Measurements from ENCODE around the gene CPO.
"Not testable (repeated sequence)": the region's sequence is repeated elsewhere in the genome, so short reads cannot be mapped to it uniquely, and the experiment has no call there.

Gene CPO

DNA sequence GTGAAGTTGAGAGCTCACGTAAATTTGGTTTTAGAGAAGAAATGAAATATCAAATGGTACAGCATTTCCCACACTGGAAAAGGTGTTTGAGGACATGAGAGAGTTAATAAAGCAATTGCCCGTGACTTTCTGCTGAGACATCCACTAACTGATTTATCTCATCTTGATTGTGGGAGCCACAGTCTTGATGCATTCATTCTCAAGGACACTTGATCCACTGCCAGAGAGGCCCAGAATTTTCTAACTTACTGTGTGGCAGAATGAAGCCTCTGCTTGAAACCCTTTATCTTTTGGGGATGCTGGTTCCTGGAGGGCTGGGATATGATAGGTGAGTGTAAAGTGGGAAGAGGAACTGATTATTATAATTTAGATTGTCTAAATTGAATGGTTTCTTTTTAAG is at the start of gene CPO:
TSS of gene CPO (plus strand) at position 179 of the 400 bp plus-strand sequence. CDS start at position 261, 82 bp downstream.
- no peak for DNase-seq

GRCh38 chr2:206890179-206890578 is 49.1 kb upstream of the CPO start:
- no peak for DNase-seq

GRCh38 chr2:206890926-206891325 is 48.4 kb upstream of the CPO start:
- no peak for DNase-seq

DNA sequence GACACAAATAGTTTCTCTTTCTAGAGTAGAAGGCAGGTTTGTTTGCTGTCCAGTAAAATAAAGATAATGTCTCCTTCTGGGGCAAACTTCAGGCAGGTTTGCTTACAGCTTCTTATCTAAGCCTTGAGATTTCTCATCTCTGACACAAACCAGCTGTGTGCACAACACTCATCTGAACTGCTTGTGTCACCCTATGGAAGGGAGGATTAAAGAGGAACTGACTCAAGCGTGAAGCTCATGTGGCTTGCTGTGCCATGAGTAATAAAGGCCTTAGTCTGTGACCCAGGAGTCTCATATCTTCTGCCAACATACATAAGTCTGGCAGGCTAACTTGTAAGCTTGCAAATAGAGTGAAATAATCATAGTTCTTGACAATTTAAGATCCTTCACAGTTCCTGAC is 24.2 kb upstream of the CPO start:
- no peak for DNase-seq

DNA sequence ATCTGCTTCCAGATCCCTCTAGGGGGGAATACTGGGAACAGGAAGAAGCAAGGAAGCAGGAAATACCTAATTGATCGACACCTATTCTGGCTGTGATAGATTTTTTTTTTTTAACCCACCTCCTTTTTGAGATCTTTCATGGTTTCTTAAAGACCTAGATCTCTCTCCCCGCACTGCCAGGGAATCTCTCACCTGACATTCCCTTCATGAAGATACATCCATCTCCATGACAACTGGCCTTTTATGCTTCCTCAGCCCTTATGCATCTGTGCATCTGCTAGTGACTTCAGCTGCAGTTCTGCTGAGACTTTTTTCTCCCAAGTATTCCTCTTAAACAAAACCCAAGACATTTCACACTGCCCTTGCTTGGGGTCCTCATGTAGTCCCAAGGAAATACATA is 21.1 kb upstream of the CPO start:
- no peak for DNase-seq

GRCh38 chr2:206920310-206920709 is 19.0 kb upstream of the CPO start:
- DNase-seq, result no peak

DNA sequence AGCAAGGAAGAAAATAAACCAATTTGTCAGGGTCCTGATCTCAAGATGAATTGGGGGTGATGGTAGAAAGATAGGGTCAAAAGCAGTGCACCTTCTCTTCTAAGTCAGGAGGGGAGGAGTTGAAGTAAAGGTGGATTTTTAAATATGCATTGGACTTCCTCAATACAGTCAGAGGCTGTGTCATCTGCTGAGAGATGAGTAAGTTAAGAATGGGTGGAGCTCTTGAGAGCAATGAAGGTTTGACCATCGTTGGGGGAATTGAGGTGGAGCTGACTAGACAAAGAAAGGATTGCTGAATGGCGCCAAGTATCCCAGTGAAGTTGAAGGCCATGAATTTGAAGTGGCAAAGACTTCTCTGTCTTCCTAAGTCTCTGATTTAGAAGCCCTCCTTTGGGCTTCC is 18.4 kb upstream of the CPO start:
- no peak for DNase-seq

DNA sequence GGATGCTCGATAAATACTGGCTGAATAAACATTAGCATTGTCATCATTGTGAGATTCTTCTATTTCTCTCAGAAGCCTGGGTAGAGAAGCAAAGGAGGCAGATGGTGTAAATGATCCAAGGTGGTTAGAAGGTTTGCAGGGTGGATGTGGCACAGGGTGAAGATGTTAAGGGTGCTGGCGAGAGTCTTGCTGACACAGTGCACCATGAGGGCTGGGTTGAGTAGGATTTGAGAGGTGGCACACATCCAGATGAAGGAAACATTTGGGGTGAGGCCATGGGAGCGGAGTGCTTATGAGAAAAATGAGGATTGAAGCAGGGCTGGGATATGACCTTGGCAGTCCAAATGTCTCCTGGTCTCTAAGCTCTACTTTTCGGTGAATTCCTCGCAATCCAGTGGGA is 17.8 kb upstream of the CPO start:
- DNase-seq, result no peak

- no peak for DNase-seq
Observed at GRCh38 chr2:206935991-206936842, 3.1 kb upstream of the CPO start.

- no peak for DNase-seq
Observed at GRCh38 chr2:206936843-206937230, 2.5 kb upstream of the CPO start.

GRCh38 chr2:206937555-206937954 is 1.8 kb upstream of the CPO start:
- no peak for DNase-seq

GRCh38 chr2:206940546-206940945 is 1.2 kb downstream of the CPO start:
- DNase-seq, result no peak

- no peak for DNase-seq
Observed at GRCh38 chr2:206942592-206943478, 3.5 kb downstream of the CPO start.

DNA sequence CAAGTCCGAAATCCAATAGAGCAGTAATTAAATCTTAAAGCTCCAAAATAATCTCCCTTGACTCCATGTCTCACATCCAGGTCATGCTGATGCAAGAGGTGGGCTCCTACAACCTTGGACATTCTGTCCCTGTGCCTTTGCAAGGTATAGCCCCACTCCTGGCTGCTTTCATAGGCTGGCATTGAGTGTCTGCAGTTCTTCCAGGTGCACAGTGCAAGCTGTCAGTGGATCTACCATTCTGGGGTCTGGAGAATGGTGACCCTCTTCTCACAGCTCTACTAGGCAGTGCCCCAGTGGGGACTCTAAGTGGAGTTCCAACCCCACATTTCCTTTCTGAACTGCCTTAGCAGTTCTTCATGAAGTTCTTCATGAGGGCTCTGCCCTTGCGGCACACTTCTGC is 14.1 kb downstream of the CPO start:
- DNase-seq, result not testable (repeated sequence)

- DNase-seq, result no peak
Observed at GRCh38 chr2:206955253-206955652, 15.9 kb downstream of the CPO start.

GRCh38 chr2:206958261-206958660 is 18.9 kb downstream of the CPO start:
- no peak for DNase-seq

DNA sequence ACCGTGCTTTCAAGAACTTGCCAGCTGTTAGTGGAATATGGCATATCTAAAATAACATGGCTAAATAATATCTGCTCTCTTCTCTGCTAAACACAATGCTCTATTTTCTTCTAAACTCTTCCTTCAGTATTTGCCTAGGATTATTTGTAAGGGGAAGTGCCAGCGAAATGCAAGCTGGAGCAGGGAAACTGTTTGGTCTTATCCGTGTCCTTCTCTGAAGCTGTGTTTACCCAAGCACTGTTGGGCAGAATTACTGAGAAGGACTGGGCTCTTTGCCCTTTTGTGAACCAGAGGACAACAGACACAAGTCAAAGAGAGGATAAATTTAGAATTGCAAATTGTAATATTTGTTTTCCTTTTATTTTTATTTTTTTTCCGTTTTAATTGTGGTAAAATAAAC is 23.6 kb downstream of the CPO start:
- no peak for DNase-seq

DNA sequence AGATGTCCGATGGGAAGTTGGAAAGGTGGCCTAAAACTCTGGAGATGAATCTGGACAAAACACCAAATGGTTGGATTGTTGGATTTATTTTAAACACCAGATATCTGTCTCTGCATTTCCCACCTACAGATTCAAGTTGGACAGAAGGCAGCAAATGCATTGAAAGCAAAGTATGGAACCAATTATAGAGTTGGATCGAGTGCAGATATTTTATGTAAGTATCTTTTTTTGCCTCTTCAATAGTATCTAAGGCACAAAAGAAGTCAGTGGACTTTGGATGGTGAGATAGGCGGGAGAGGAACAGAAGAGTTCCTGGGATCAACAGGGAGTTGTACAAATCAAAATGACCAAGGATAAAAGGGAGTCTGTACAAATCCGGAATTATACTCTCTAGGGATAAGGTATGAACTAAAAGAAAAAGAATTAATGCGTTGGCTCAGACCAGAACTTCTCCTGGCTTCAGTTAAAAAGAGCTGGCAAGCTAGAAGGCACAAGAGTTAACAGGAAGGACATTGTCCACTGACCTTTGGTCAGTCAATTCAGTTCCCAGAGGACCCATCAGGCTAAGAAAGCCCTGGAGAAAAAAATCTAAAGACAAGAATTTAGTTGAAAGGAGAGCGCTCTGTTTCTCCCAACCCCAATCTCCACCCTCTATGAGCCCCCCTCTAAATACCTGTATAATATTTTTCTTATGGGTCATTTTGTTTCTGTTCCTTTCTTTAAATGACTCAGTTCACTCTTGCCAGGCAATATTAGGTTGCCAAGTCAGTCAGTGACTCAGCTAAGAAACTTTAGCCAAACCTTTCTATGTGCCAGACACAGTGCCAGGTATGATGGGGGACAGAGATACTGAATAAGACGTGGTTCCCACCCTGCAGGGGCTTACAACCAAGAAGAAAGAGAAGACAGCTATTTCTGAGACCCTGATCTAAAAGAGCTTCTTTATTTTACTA is 29.1 kb downstream of the CPO start:
- DNase-seq, result no peak

DNA sequence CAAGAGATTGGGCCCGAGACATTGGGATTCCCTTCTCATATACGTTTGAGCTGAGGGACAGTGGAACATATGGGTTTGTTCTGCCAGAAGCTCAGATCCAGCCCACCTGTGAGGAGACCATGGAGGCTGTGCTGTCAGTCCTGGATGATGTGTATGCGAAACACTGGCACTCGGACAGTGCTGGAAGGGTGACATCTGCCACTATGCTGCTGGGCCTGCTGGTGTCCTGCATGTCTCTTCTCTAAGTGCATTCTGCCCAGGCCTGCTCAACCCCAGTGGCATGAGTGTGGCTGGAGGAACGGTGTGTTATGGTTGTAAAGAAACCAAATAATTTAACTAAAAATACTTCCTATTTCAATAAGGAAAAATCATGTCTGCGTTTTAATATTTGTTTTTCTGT is 29.9 kb downstream of the CPO start:
- DNase-seq, result no peak

DNA sequence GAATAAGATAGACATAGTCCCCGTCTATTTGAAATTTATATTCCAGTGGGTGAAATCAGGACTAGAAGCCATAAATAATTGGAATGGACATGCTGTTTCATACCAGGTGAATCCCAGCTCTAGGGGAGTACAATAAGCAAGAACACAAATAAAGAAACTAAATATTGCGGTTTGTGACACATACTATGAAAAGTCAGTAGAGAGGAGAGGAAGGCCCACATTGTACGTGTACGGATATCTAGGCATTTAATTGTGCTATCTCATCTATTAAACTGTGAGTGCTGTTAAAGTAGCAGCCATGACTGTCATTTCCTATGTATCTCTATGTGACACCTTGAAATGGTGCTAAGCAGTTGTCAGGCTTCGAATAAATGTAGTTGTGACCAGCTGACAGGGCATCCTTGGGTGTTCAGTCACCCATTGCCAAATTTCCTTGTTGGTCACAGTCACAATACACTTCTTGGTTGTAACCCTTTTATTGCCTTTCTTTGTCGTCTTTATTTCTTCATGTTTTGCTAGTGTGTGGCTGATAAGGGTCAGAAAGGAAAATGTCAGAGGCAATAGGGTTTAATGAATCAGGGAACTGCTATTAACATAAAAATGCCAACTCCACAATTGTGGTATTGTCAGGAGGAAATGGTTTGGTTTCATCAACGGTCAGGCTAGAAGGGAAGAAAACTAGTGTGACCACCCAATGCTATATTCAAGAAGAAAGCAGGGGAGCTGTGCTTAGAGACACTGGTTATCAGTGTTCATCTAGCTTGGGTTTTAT is 31.5 kb downstream of the CPO start:
- DNase-seq, result no peak

DNA sequence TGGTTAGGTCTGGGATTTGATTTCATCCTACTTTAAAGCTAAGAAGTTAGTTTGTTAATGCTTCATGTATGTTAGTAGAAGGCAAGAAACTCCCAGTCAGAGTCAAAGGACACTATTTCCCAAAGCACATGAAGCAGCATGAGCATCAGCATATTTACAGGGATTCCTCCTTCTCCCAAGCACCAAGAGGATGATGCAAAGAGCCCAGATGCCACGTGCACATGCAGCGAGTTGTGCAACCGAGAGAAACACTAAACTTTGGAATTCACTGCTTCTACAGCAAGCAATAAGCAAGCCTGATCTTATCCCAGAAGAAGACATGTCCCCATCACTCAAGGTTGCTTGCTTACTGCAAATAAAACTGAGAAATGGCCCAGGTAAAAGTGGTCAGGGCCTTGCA is 32.5 kb downstream of the CPO start:
- no peak for DNase-seq

- DNase-seq, result no peak
Observed at GRCh38 chr2:206974551-206974950, 35.2 kb downstream of the CPO start.

Measured in CD4-positive, alpha-beta T cell treated with Interleukin-21 for 1 hour (primary cell).